ENCODE data around the gene DSN1.
A peak's percentile ranks its signal among the peaks of the same experiment; 100 is the strongest.
"Not testable (repeated sequence)": the region's sequence is repeated elsewhere in the genome, so short reads cannot be mapped to it uniquely, and the experiment has no call there.

Gene DSN1

DNA sequence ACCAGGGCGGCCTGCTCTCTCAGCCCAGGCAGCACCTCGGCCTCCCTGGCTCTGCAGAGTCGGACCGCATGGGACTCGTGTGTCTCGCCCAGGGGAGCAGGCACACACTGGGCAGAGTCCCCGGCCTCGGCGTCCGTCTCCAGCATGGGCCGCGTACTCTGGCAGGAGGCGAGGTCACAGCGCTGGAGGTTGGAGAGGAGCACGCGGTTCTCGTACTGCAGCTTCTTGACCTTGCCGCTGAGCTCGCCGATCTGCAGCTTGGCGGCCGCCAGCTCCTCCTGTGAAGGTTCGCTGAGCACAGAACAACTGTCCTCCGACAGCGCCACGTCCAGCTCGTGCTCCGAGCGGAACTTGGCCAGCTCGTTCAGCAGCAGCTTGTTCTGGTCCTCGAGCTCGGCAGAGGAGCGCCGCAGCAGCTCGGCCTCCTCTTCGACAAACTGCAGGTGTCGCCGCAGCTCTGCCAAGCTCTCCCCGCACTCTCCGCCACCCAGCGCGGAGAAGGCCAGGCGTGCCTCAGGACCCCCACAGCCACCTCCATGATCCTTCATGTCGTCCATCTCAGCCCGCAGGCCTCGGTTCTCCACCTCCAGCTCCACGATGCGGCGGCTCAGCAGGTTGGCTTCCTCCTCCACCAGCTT is 42.0 kb upstream of the DSN1 start:
- H3K9ac ChIP-seq (ENCODE audit: low read depth in 1 of 2, low read length in 2 of 2) = no peak overlapping the region
- no peak overlapping the region for H3K27ac ChIP-seq (ENCODE audit: low read depth in 2 of 2, low read length in 2 of 2)
- H3K36me3 ChIP-seq (ENCODE audit: control insufficient read depth in 2 of 2, insufficient read depth in 2 of 2, low read length in 2 of 2) = peaks cover 14 to 20% of the 10 kb centered on the region in 2 donors
- no peaks in the 10 kb centered on the region for H3K27me3 ChIP-seq (ENCODE audit: control insufficient read depth in 2 of 2, insufficient read depth in 2 of 2, low read length in 2 of 2)
- peaks cover 4 to 6% of the 10 kb centered on the region in 2 donors for H3K4me1 ChIP-seq (ENCODE audit: control insufficient read depth in 2 of 2, insufficient read depth in 2 of 2, low read length in 2 of 2)
- no peaks in the 10 kb centered on the region for H3K9me3 ChIP-seq (ENCODE audit: control insufficient read depth in 2 of 2, low read length in 2 of 2)
- H3K4me3 ChIP-seq (ENCODE audit: low read length in 2 of 2) = no peak overlapping the region

DNA sequence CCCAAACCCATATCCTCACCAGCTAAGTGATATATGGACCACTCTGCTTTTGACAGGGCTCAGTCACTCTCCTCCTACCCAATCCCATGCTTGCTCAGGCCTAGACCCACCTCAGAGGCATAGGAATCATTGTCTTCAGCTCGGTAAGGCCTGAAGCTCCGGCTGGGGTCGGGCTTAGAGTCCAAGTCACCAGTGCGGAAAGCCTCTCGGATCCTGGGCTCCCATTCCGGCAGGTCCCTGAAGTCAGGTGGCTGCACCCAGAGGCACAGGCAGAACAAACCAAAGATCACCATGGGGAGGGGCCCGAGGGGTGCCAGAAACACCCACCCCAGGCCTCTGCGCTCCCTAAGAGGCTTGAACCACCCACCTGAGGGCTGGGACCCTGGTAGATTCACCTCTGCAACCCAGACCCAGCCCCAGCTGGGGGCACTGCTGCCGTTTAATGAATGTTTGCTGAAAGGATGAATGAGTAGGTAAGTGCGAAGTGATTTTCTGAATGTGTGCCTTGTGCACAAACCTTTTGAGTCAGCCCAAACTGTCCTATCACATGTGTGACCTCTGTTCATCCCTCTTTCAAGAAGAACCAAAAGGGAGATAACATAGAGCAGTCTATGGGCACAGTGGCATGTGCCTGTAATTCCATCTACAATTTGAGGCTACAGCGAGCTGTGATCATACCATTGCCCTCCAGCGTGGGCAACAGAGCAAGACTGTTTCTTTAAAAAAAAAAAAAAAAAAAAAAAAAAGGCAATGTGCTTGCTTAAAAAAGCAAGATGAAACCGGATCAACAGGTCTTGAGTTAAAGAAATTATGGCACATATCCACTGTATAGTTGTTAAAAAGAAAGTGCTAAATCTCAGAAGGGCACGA is 39.3 kb upstream of the DSN1 start:
- Histone ChIP-seq H3K27ac (ENCODE audit: low read depth in 2 of 2, low read length in 2 of 2) (no peak overlapping the region), H3K9me3 (ENCODE audit: control insufficient read depth in 2 of 2, low read length in 2 of 2) (no peaks in the 10 kb centered on the region), H3K36me3 (ENCODE audit: control insufficient read depth in 2 of 2, insufficient read depth in 2 of 2, low read length in 2 of 2) (peaks cover 14 to 20% of the 10 kb centered on the region in 2 donors), H3K4me1 (ENCODE audit: control insufficient read depth in 2 of 2, insufficient read depth in 2 of 2, low read length in 2 of 2) (peaks cover 13 to 15% of the 10 kb centered on the region in 2 donors), H3K9ac (ENCODE audit: low read depth in 1 of 2, low read length in 2 of 2) (no peak overlapping the region), H3K4me3 (ENCODE audit: low read length in 2 of 2) (no peak overlapping the region), H3K27me3 (ENCODE audit: control insufficient read depth in 2 of 2, insufficient read depth in 2 of 2, low read length in 2 of 2) (no peaks in the 10 kb centered on the region)

DNA sequence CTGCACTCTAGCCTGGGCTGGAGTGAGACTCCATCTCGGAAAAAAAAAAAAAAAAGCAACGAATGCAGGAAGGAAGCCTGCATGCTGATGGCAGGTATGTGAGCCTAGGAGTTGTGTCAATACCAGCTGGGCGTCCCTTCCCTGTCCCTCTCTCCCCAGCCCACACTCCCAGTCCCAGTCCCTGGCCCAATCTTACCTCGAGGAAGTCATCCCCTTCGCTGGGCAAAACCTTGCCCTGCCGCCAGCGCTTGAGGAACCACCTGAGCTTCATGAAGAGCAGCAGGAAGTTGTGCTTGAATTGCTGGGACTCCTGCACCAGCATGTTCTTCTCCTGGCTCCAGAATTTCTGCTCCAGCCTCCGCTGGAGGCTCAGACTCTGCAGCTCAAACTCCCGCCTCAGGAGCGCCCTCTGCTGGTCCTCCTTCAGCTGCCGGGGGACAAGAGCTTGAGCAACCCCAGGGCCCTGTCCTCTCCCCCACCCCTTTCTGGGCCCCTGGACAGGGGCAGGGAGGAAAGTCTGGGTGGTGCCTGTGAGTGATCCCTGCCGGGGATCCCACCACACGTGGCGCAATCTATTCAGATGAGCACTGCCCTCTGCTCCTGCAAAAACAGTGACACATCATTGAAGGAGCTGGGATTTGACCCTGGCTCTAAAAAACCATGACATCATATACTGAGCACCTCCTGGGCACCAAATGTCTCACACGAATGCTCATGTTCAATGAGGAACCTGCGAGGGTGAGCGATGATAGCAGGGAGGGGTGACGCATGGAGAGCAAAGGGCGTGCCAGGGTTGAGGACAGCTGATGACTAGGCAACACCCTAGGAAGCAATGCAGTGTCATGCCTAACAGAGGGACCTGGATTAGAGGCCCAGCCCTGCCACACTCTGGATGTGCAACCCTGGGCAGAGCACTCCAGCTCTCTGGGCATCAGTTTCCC is 35.0 kb upstream of the DSN1 start:
- Histone ChIP-seq H3K4me1 (ENCODE audit: control insufficient read depth in 2 of 2, insufficient read depth in 2 of 2, low read length in 2 of 2) (peaks cover 11 to 13% of the 10 kb centered on the region in 2 donors), H3K27ac (ENCODE audit: low read depth in 2 of 2, low read length in 2 of 2) (peak overlapping the region; percentile 67 to 70), H3K9me3 (ENCODE audit: control insufficient read depth in 2 of 2, low read length in 2 of 2) (no peaks in the 10 kb centered on the region), H3K9ac (ENCODE audit: low read depth in 1 of 2, low read length in 2 of 2) (no peak overlapping the region), H3K36me3 (ENCODE audit: control insufficient read depth in 2 of 2, insufficient read depth in 2 of 2, low read length in 2 of 2) (peaks cover 20 to 34% of the 10 kb centered on the region in 2 donors), H3K27me3 (ENCODE audit: control insufficient read depth in 2 of 2, insufficient read depth in 2 of 2, low read length in 2 of 2) (no peaks in the 10 kb centered on the region), H3K4me3 (ENCODE audit: low read length in 2 of 2) (no peak overlapping the region)

DNA sequence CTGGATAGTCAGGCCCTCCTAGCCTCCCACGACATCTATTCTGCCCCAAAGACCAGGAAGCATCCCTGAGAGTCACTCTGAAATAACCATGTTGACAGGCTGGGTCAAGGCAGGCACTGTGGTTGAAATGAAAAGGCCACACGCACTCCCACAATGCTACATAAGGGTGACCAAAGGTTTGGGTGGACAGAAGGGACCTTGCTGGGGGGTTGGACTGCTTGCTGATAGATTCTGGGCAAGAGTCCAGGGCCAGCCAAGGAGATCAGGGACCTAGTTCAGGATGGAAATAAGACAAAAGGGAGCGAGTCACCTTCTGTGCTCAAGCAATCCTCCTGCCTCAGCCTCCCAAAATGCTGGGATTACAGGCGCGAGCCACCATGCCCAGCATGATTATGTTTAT is 32.5 kb upstream of the DSN1 start:
- no peaks in the 10 kb centered on the region for H3K27me3 ChIP-seq (ENCODE audit: control insufficient read depth in 2 of 2, insufficient read depth in 2 of 2, low read length in 2 of 2)
- peaks cover 7 to 11% of the 10 kb centered on the region in 2 donors for H3K4me1 ChIP-seq (ENCODE audit: control insufficient read depth in 2 of 2, insufficient read depth in 2 of 2, low read length in 2 of 2)
- peaks cover 28 to 49% of the 10 kb centered on the region in 2 donors for H3K36me3 ChIP-seq (ENCODE audit: control insufficient read depth in 2 of 2, insufficient read depth in 2 of 2, low read length in 2 of 2)
- H3K9ac ChIP-seq (ENCODE audit: low read depth in 1 of 2, low read length in 2 of 2) = no peak overlapping the region
- H3K4me3 ChIP-seq (ENCODE audit: low read length in 2 of 2) = no peak overlapping the region
- H3K9me3 ChIP-seq (ENCODE audit: control insufficient read depth in 2 of 2, low read length in 2 of 2) = no peaks in the 10 kb centered on the region
- no peak overlapping the region for H3K27ac ChIP-seq (ENCODE audit: low read depth in 2 of 2, low read length in 2 of 2)

DNA sequence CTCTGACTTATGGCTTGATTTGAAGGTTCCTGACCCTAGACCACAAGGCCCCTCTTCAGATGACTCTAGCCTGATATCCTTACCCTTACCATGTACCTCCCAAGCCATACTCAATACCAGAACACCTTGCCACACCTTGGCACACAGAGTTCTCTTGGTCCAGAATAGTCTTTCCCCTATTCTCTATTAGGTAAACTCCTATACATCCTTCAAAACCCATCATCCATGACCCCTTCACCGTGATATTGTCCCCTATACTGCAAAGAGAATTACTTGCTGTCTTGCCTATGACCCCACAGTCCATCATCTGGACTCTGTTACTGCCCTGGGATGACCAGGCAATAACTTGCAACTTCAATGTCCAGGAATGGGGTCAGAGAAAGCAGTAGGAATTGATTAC is 31.8 kb upstream of the DSN1 start:
- Histone ChIP-seq H3K27me3 (ENCODE audit: control insufficient read depth in 2 of 2, insufficient read depth in 2 of 2, low read length in 2 of 2) (no peaks in the 10 kb centered on the region), H3K9me3 (ENCODE audit: control insufficient read depth in 2 of 2, low read length in 2 of 2) (no peaks in the 10 kb centered on the region), H3K27ac (ENCODE audit: low read depth in 2 of 2, low read length in 2 of 2) (no peak overlapping the region)

DNA sequence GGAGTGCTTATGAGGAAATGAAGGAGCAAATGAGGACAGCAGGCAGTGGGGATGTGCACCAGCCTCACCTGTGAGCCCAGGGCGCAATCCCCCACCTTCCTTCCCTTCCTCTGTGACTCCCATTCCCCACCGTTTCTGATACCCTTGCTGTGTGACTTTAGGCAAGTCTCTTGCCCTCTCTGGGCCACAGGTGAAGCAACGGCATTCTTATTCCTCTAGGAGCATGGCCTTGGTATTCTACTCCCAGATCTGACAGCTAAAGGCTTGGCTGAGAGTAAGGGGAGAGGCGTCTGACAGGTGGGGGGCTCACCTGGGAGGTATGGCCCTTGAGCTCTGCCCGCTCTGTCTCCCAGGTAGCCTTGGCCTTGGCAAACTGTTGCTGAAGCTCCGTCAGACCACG is 30.9 kb upstream of the DSN1 start:
- Histone ChIP-seq H3K27ac (ENCODE audit: low read depth in 2 of 2, low read length in 2 of 2) (no peak overlapping the region), H3K9me3 (ENCODE audit: control insufficient read depth in 2 of 2, low read length in 2 of 2) (no peaks in the 10 kb centered on the region), H3K36me3 (ENCODE audit: control insufficient read depth in 2 of 2, insufficient read depth in 2 of 2, low read length in 2 of 2) (peaks cover 35 to 58% of the 10 kb centered on the region in 2 donors)

More for the DNA sequence above, 31.8 kb upstream of the DSN1 start:
- Histone ChIP-seq H3K4me3 (ENCODE audit: low read length in 2 of 2) (no peak overlapping the region), H3K9ac (ENCODE audit: low read depth in 1 of 2, low read length in 2 of 2) (no peak overlapping the region), H3K4me1 (ENCODE audit: control insufficient read depth in 2 of 2, insufficient read depth in 2 of 2, low read length in 2 of 2) (peaks cover 7 to 11% of the 10 kb centered on the region in 2 donors), H3K36me3 (ENCODE audit: control insufficient read depth in 2 of 2, insufficient read depth in 2 of 2, low read length in 2 of 2) (peaks cover 30 to 55% of the 10 kb centered on the region in 2 donors)

DNA sequence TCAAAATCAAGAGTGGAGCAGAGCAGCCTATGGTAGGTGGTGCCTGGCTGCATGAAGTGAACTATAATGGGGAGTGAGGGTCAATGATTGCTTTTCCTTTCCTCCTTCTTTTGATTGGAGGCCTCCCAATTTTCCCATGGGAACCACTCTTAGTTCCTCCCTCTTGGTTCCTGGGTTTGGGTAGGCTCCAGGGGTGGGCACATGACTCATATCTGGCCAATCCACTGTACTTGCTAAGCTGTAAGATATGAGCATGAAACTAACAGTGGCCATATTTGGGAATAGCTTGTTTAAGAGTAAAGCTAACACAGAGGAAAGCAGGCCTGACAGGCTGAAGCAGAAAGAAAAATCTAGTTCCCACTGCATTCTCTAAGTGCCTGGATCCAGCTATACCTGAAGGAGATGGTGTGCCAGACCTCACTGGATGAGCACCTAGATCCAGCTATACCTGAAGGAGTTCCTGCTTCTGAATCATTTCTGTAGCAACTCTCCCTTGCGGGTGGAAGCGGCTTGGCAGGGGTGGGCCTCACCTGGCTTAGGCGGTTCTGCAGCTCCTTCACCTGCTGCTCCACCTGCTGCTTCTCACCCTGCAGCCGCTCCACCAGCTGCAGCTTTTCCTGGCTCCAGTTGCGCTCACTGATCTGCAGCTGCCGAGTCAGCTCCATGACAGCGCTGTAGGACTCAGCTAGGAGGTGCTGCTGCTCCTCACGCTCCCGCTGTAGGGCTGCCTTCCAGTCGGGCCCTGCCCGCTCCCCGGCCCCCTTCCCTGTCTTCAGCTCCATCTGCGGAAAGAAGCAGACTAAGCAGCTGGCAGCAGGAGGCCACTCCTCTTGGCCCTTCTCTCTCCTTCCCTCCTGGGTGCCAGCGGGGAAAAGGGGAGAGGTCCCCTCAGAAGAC is 29.0 kb upstream of the DSN1 start:
- H3K36me3 ChIP-seq (ENCODE audit: control insufficient read depth in 2 of 2, insufficient read depth in 2 of 2, low read length in 2 of 2) = peaks cover 37 to 67% of the 10 kb centered on the region in 2 donors
- no peak overlapping the region for H3K9ac ChIP-seq (ENCODE audit: low read depth in 1 of 2, low read length in 2 of 2)
- no peak overlapping the region for H3K4me3 ChIP-seq (ENCODE audit: low read length in 2 of 2)
- H3K27me3 ChIP-seq (ENCODE audit: control insufficient read depth in 2 of 2, insufficient read depth in 2 of 2, low read length in 2 of 2) = no peaks in the 10 kb centered on the region
- H3K27ac ChIP-seq (ENCODE audit: low read depth in 2 of 2, low read length in 2 of 2) = no peak overlapping the region
- H3K9me3 ChIP-seq (ENCODE audit: control insufficient read depth in 2 of 2, low read length in 2 of 2) = no peaks in the 10 kb centered on the region
- no peaks in the 10 kb centered on the region for H3K4me1 ChIP-seq (ENCODE audit: control insufficient read depth in 2 of 2, insufficient read depth in 2 of 2, low read length in 2 of 2)

More for the DNA sequence above, 30.9 kb upstream of the DSN1 start:
- no peaks in the 10 kb centered on the region for H3K27me3 ChIP-seq (ENCODE audit: control insufficient read depth in 2 of 2, insufficient read depth in 2 of 2, low read length in 2 of 2)
- peaks cover 7 to 11% of the 10 kb centered on the region in 2 donors for H3K4me1 ChIP-seq (ENCODE audit: control insufficient read depth in 2 of 2, insufficient read depth in 2 of 2, low read length in 2 of 2)
- H3K9ac ChIP-seq (ENCODE audit: low read depth in 1 of 2, low read length in 2 of 2) = no peak overlapping the region
- H3K4me3 ChIP-seq (ENCODE audit: low read length in 2 of 2) = no peak overlapping the region

DNA sequence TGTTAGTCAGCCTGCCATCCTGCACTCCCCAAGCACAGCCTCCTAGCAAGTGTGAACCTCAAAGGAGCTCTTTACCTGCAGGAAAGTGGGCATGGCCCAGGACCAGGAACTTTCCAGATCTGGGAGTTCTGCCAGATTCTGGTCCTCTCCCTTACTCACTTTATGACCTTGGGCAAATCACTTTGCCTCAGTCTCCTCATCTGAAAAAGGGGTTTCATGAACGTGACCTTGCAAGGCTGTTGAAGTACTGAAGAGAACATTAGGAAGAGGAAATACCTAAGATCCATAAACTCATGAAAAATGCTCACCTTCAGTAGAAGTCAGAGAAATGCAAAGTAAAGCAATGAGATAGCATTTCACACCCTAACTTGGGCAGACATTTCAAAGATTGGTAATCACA is 26.8 kb upstream of the DSN1 start:
- Histone ChIP-seq H3K4me3 (ENCODE audit: low read length in 2 of 2) (no peak overlapping the region), H3K4me1 (ENCODE audit: control insufficient read depth in 2 of 2, insufficient read depth in 2 of 2, low read length in 2 of 2) (no peaks in the 10 kb centered on the region), H3K9me3 (ENCODE audit: control insufficient read depth in 2 of 2, low read length in 2 of 2) (no peaks in the 10 kb centered on the region), H3K27me3 (ENCODE audit: control insufficient read depth in 2 of 2, insufficient read depth in 2 of 2, low read length in 2 of 2) (no peaks in the 10 kb centered on the region), H3K36me3 (ENCODE audit: control insufficient read depth in 2 of 2, insufficient read depth in 2 of 2, low read length in 2 of 2) (peaks cover 40 to 70% of the 10 kb centered on the region in 2 donors), H3K9ac (ENCODE audit: low read depth in 1 of 2, low read length in 2 of 2) (no peak overlapping the region), H3K27ac (ENCODE audit: low read depth in 2 of 2, low read length in 2 of 2) (no peak overlapping the region)

DNA sequence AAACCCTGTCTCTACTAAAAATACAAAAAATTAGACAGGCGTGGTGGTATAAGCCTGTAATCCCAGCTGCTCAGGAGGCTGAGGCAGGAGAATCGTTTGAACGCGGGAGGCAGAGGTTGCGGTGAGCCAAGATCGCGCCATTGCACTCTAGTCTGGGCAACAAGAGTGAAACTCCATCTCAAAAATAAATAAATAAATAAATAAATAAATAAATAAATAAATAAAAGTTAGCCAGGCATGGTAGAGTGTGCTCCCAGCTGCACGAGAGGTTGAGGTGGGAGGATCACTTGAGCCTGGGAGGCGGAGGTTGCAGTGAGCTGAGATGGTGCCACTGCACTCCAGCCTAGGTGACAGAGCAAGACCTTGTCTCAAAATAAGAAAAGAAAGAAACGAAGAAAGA is 25.8 kb upstream of the DSN1 start:
- H3K36me3 ChIP-seq (ENCODE audit: control insufficient read depth in 2 of 2, insufficient read depth in 2 of 2, low read length in 2 of 2) = peaks cover 34 to 60% of the 10 kb centered on the region in 2 donors
- H3K27me3 ChIP-seq (ENCODE audit: control insufficient read depth in 2 of 2, insufficient read depth in 2 of 2, low read length in 2 of 2); H3K27ac ChIP-seq (ENCODE audit: low read depth in 2 of 2, low read length in 2 of 2); H3K9me3 ChIP-seq (ENCODE audit: control insufficient read depth in 2 of 2, low read length in 2 of 2); H3K4me3 ChIP-seq (ENCODE audit: low read length in 2 of 2); H3K4me1 ChIP-seq (ENCODE audit: control insufficient read depth in 2 of 2, insufficient read depth in 2 of 2, low read length in 2 of 2); H3K9ac ChIP-seq (ENCODE audit: low read depth in 1 of 2, low read length in 2 of 2): not testable (repeated sequence)

Data from mucosa of rectum (tissue), 2 donors.